PC-9 (cell line): ENCODE measurements around the gene LIMS2. TPM values are rescaled to one million over a fixed set of nuclear protein-coding genes. Genes with fewer than 3 reads are reported as not detected.

Experiments used
- BruUV-seq: library from RNA; stranded (reverse); fragments of 400-500 nt; replicated peaks from 2 replicates; lab custom pipeline; 2021; lab: Mats Ljungman, UMichigan
- CTCF ChIA-PET: fragments of 300-600 bp; sonication (Branson Sonifier 250); formaldehyde crosslinking; loops from one replicate; lab custom pipeline; 2022; ENCODE audit warnings: antibody characterized with exemption; lab: Charles Lee
- POLR2A ChIA-PET: fragments of 300-600 bp; sonication (Branson Sonifier 250); formaldehyde crosslinking; loops from one replicate; lab custom pipeline; 2022; ENCODE audit warnings: antibody characterized with exemption; ENCODE audit not compliant: unreplicated experiment; lab: Charles Lee
- DNase-seq, 2 experiments: peaks; one replicate each; pipeline versions ENCODE4 v3.0.0 to v3.0.0-alpha.2; 2015 to 2022; ENCODE audit warnings: mixed read lengths in 1 of 2
- H2AFZ ChIP-seq: fragments of 200-600 bp; sonication (generic); 2 replicates; pipeline ENCODE4 v1.8.1; 2017; ENCODE audit warnings: antibody characterized with exemption
- H3F3A ChIP-seq: fragments of 200-600 bp; sonication (generic); 2 replicates; pipeline ENCODE4 v1.8.1; 2017; ENCODE audit warnings: antibody characterized with exemption, mild to moderate bottlenecking, low read depth; ENCODE audit not compliant: insufficient read depth
- H3K27ac ChIP-seq: fragments of 200-600 bp; sonication (generic); 2 replicates; pipeline ENCODE4 v1.6.1; 2016; ENCODE audit warnings: mixed run types
- H3K27me3 ChIP-seq: fragments of 200-600 bp; sonication (generic); 2 replicates; pipeline ENCODE4 v1.6.1; 2016; ENCODE audit warnings: low read depth, mixed run types; ENCODE audit not compliant: insufficient read depth
- H3K36me3 ChIP-seq: fragments of 200-600 bp; sonication (generic); 2 replicates; pipeline ENCODE4 v1.6.1; 2016; ENCODE audit warnings: low read depth, mixed run types
- H3K4me1 ChIP-seq: fragments of 200-600 bp; sonication (generic); replicated peaks from 2 replicates; pipeline ENCODE4 v1.6.1; 2016; ENCODE audit warnings: mixed run types; ENCODE audit not compliant: insufficient read depth
- H3K4me2 ChIP-seq: fragments of 200-600 bp; sonication (generic); 2 replicates; pipeline ENCODE4 v1.6.1; 2017; ENCODE audit warnings: mixed run types
- H3K4me3 ChIP-seq: fragments of 200-600 bp; sonication (generic); 2 replicates; pipeline ENCODE4 v1.6.1; 2016; ENCODE audit warnings: mixed run types
- H3K79me2 ChIP-seq: fragments of 200-600 bp; sonication (generic); 2 replicates; pipeline ENCODE4 v1.6.1; 2017; ENCODE audit warnings: low read depth, mixed run types
- H3K9me2 ChIP-seq: fragments of 200-600 bp; sonication (generic); 2 replicates; pipeline ENCODE4 v1.8.1; 2017; ENCODE audit warnings: mild to moderate bottlenecking; ENCODE audit not compliant: insufficient read depth
- H3K9me3 ChIP-seq: fragments of 200-600 bp; sonication (generic); 2 replicates; pipeline ENCODE4 v1.8.1; 2016; ENCODE audit warnings: low read depth; ENCODE audit not compliant: insufficient read depth
- H4K20me1 ChIP-seq: fragments of 200-600 bp; sonication (generic); 2 replicates; pipeline ENCODE4 v1.8.1; 2017; ENCODE audit not compliant: insufficient read depth
- EZH2 ChIP-seq: fragments of 200-600 bp; sonication (generic); IDR thresholded peaks from 2 replicates; pipeline ENCODE4 v1.8.0; 2017; ENCODE audit warnings: antibody characterized with exemption, low read depth
- intact Hi-C: fragments of 100-400 bp; cut with micrococcal nuclease; formaldehyde crosslinking; loops from one replicate; pipeline ENCODE4 v1.10.0; 2022; ENCODE audit not compliant: unreplicated experiment
- total RNA-seq: library from RNA; stranded (reverse); gene quantifications from 2 replicates; pipeline ENCODE4 v1.2.3, GENCODE V29; 2021
- TF ChIP-seq, protein P1 (sequence below): fragments of 200-600 bp; sonication (generic); conservative IDR thresholded peaks from 2 replicates; pipeline ENCODE4 v1.6.1; 2017; ENCODE audit warnings: mixed run types, antibody characterized with exemption, mild to moderate bottlenecking, moderate library complexity

Gene LIMS2
- total RNA-seq, 1 experiment from 2014 or later = 1.4 TPM

DNA sequence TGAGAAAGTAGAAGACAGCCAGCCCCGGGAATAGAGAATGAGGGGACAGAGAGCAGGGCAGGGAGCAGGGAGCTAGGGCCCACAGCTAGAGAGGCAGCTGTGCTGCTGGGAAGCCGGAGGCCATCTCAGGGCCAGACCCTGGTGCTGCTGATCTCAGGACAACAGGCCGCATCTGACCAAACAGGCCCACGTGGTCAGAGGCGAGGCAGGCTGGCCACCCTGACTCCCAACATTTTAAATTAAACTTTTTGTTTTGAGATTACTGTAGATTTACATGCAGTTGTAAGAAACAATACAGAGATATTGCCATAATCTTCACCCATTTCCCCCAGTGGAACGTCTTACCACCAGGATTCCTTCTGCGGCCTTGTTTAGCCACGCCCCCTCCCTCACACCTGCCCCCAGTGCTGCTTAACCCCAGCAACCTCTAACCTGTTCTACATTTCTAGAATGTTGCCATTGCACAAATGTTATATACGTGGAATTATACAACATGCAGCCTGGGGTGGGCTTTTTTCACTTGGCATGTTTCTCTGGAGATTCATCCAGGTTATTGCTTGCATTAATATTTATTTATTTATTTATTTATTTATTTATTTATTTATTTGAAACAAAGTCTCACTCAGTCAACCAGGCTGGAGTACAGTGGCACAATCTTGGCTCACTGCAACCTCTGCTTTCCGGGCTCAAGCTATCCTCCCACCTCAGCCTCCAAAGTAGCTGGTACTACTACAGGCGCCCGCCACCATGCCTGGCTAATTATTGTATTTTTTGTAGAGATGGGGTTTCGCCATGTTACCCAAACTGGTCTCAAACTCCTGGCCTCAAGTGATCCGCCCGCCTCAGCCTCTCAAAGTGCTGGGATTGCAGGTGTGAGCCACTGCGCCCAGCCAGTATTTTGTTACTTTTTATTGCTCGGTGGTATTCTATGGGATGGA, 78.0 kb downstream of the LIMS2 start:
- Histone ChIP-seq H3K27me3 (no peaks in the 10 kb centered on the region; the same call in 1 of the 2 replicates), H3K9me2 (no peaks in the 10 kb centered on the region), H3K9me3 (no peaks in the 10 kb centered on the region; the same call in 1 of the 2 replicates), H3K4me2 (no peak overlapping the region), H4K20me1 (no peaks in the 10 kb centered on the region), H3K4me1 (no peaks in the 10 kb centered on the region), H3K79me2 (no peaks in the 10 kb centered on the region), H3F3A (no peaks in the 10 kb centered on the region), H3K4me3 (no peak overlapping the region), H3K27ac (no peak overlapping the region), H2AFZ (no peak overlapping the region), H3K36me3 (no peaks in the 10 kb centered on the region)
- no peak for DNase-seq
- ChIA-PET CTCF (no interaction called here), POLR2A (no interaction called here)
- no TSS peak for BruUV-seq
- intact Hi-C loops = no loop called here
- no peak for TF ChIP-seq EZH2
- TF ChIP-seq, protein P1, sequence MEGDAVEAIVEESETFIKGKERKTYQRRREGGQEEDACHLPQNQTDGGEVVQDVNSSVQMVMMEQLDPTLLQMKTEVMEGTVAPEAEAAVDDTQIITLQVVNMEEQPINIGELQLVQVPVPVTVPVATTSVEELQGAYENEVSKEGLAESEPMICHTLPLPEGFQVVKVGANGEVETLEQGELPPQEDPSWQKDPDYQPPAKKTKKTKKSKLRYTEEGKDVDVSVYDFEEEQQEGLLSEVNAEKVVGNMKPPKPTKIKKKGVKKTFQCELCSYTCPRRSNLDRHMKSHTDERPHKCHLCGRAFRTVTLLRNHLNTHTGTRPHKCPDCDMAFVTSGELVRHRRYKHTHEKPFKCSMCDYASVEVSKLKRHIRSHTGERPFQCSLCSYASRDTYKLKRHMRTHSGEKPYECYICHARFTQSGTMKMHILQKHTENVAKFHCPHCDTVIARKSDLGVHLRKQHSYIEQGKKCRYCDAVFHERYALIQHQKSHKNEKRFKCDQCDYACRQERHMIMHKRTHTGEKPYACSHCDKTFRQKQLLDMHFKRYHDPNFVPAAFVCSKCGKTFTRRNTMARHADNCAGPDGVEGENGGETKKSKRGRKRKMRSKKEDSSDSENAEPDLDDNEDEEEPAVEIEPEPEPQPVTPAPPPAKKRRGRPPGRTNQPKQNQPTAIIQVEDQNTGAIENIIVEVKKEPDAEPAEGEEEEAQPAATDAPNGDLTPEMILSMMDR = no peak

DNA sequence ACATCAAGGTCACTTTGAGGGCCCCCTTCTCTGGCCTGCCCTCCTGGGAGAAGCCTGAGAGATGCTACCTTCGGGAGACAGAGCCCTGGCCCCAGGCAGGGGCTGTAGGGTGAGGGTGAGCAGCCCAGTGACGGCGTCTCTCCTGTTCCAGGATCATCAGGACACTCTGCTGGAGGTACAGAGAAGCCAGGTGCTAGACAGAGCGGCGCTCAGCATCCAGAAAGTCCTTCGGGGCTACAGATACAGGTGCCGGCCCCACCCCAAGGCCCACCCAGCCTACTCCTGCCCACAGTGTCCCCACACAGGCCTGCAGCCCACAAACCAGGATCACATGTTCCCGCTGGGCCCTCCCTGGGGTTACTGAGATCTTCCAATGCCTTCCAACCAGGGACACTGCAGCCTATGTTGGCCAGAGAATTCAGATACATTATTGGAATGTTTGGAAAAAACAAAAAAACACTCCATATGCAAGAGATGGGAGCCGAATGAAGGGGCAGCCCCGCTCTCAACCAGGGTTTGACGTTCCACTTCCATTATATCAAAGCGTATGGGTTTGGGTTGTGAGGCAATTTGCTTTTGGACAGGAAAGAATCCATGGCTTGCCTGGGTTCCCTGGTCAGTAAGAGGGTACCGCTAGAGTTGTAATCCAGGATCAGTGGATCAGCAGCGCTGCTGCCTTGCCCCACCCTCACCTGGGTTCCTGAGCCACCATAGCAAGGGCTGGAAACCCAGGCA, 78.9 kb downstream of the LIMS2 start:
- Histone ChIP-seq H3K36me3 (no peaks in the 10 kb centered on the region), H4K20me1 (no peaks in the 10 kb centered on the region), H3K4me1 (no peaks in the 10 kb centered on the region), H3K27me3 (no peaks in the 10 kb centered on the region; the same call in 1 of the 2 replicates), H3F3A (no peaks in the 10 kb centered on the region), H3K79me2 (no peaks in the 10 kb centered on the region), H3K9me2 (no peaks in the 10 kb centered on the region), H3K4me2 (no peak overlapping the region), H3K27ac (no peak overlapping the region), H2AFZ (no peak overlapping the region), H3K9me3 (no peaks in the 10 kb centered on the region), H3K4me3 (no peak overlapping the region)
- CTCF ChIA-PET = no interaction called here
- TF ChIP-seq, protein P1 = no peak
- no peak for TF ChIP-seq EZH2
- POLR2A ChIA-PET = no interaction called here
- intact Hi-C loops = no loop called here
- BruUV-seq = no TSS peak
- no peak for DNase-seq

DNA sequence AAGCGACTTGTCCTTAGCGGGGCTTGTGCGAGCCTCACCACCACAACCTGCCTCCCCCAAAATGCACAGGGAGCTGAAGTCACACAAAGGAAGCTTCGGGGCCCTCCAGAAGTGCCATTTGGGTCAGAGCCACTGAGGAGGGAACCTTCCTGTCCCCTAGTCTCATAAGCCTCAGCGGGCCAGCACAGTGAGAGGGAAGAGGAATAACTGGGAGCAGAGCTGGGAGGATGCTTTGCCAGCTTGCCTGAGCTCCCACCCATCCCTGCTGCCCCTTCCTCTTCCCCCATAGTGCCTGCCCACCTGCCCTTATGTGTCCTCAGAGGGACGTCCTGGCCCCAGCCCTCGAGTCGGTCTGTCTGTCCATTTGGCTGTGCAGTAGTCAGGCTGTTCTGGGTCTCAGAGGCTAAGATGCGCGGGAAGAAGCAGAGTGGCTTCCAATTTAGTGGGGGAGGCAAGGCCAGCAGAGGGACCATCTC, 81.2 kb downstream of the LIMS2 start:
- H3K9me2 ChIP-seq = no peaks in the 10 kb centered on the region
- no peak for TF ChIP-seq EZH2
- TF ChIP-seq, protein P1 = no peak
- H3K4me2 ChIP-seq = no peak overlapping the region
- intact Hi-C loops = no loop called here
- no peak overlapping the region for H3K27ac ChIP-seq
- H3K79me2 ChIP-seq = no peaks in the 10 kb centered on the region
- H2AFZ ChIP-seq = no peak overlapping the region
- no peak for DNase-seq
- no peaks in the 10 kb centered on the region for H3K9me3 ChIP-seq
- ChIA-PET CTCF (no interaction called here), POLR2A (no interaction called here)
- H3F3A ChIP-seq = no peaks in the 10 kb centered on the region
- H3K27me3 ChIP-seq = no peaks in the 10 kb centered on the region; the same call in 1 of the 2 replicates
- no peaks in the 10 kb centered on the region for H3K36me3 ChIP-seq
- H3K4me1 ChIP-seq = no peaks in the 10 kb centered on the region
- no peaks in the 10 kb centered on the region for H4K20me1 ChIP-seq
- no peak overlapping the region for H3K4me3 ChIP-seq
- no TSS peak for BruUV-seq
